VCaP (cell line): ENCODE measurements around the gene R3HDM2.
A peak's percentile ranks its signal among the peaks of the same experiment; 100 is the strongest.

ENCODE experiments used
- H3K27ac ChIP-seq: fragments of 450-650 bp; 2 replicates; pipeline ENCODE4 v1.5.1; 2017
- TF ChIP-seq, protein P1 (sequence below): fragments of 450-650 bp; conservative IDR thresholded peaks from 2 replicates; pipeline ENCODE4 v1.5.1; 2017; ENCODE audit warnings: mild to moderate bottlenecking, moderate library complexity

The R3HDM2 gene

DNA sequence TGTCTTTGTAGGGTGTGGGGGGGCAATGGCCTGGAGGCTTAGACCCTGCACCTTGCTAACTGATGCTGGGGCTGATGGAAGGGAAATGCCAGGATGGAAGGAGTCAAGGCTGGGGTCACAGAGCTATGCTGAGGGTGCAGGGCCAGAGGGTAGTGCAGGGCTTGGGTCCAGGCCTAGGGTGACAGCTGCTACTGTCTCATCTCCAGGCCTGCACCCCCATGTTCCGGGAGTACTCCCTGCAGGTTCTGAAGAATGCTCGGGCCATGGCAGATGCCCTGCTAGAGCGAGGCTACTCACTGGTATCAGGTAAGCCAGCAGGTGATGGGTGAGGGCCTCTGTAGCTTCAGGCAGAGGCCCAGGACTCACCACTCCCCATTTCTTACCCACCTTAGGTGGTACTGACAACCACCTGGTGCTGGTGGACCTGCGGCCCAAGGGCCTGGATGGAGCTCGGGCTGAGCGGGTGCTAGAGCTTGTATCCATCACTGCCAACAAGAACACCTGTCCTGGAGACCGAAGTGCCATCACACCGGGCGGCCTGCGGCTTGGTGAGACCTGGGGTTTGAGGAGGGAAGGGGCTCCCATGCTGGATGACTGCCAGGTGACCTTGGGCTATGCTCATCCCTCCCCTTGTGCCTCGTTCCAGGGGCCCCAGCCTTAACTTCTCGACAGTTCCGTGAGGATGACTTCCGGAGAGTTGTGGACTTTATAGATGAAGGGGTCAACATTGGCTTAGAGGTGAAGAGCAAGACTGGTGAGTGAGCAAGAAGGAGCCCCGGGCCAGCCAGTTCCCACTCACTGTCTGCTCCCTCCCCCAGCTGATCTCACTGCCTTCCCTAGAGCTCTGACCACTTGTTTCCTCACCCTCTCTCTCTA lies 197.2 kb downstream of the R3HDM2 start:
- no peak overlapping the region; the same call in 1 of the 2 replicates for H3K27ac ChIP-seq
- TF ChIP-seq, protein P1, sequence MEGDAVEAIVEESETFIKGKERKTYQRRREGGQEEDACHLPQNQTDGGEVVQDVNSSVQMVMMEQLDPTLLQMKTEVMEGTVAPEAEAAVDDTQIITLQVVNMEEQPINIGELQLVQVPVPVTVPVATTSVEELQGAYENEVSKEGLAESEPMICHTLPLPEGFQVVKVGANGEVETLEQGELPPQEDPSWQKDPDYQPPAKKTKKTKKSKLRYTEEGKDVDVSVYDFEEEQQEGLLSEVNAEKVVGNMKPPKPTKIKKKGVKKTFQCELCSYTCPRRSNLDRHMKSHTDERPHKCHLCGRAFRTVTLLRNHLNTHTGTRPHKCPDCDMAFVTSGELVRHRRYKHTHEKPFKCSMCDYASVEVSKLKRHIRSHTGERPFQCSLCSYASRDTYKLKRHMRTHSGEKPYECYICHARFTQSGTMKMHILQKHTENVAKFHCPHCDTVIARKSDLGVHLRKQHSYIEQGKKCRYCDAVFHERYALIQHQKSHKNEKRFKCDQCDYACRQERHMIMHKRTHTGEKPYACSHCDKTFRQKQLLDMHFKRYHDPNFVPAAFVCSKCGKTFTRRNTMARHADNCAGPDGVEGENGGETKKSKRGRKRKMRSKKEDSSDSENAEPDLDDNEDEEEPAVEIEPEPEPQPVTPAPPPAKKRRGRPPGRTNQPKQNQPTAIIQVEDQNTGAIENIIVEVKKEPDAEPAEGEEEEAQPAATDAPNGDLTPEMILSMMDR: no peak

DNA sequence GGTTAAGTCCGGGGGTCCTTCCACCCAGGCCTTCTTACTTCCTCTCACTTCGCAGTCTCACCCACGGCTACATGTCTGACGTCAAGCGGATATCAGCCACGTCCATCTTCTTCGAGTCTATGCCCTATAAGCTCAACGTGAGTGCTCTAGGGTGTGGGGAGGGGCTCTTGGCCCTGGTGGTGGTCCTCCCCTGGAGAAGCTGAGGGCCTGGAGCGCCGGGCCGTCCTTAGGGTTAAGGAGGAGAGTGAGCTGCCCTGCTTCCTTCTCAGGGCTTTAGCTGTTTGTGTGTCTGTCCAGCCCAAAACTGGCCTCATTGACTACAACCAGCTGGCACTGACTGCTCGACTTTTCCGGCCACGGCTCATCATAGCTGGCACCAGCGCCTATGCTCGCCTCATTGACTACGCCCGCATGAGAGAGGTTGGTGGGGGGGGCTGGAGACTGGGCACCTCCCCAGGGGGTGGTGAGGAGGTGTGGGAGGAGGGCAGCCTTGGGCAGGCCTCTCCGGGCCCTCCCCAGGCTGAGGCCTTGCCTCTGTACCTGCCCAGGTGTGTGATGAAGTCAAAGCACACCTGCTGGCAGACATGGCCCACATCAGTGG lies 198.6 kb downstream of the R3HDM2 start:
- peak overlapping the region; percentile 96; the same call in 1 of the 2 replicates for H3K27ac ChIP-seq
- TF ChIP-seq, protein P1: no peak

- H3K27ac ChIP-seq: peak overlapping the region; percentile 96
- TF ChIP-seq, protein P1: no peak
These were observed 199.4 kb downstream of the R3HDM2 start for GRCh38 chr12:57231276-57232021.

GRCh38 chr12:57230381-57231155 lies 200.3 kb downstream of the R3HDM2 start:
- H3K27ac ChIP-seq: peak overlapping the region; percentile 96
- TF ChIP-seq, protein P1: no peak

GRCh38 chr12:57229634-57230380 lies 201.0 kb downstream of the R3HDM2 start, which contains the start of gene SHMT2:
TSS of gene SHMT2 (plus strand) at chr12:57229711. CDS start at chr12:57229779, 68 bp downstream.
- TF ChIP-seq, protein P1: no peak
- H3K27ac ChIP-seq: peak within 1 kb of the TSS; percentile 96

GRCh38 chr12:57229046-57229633 lies 201.7 kb downstream of the R3HDM2 start:
- H3K27ac ChIP-seq: peak overlapping the region; percentile 96

More at GRCh38 chr12:57229046-57229633, 201.7 kb downstream of the R3HDM2 start:
- TF ChIP-seq, protein P1: no peak
